Measurements from ENCODE around the gene ZBTB46.
A peak's percentile ranks its signal among the peaks of the same experiment; 100 is the strongest.

GRCh38 chr20:63863798-63864544, 32.9 kb upstream of the ZBTB46 start:
- TF ChIP-seq CTCF (IDR thresholded peaks at IDR 0.05) = peak in 1 of 3 donors; percentile 54
- no peak for TF ChIP-seq POLR2A (IDR thresholded peaks at IDR 0.05)

Data from lower leg skin (tissue), 3 donors.